Uterus (tissue), 2 donors: Measurements from ENCODE around the gene RRP1.
A peak's percentile ranks its signal among the peaks of the same experiment; 100 is the strongest.

Source experiments
- CTCF ChIP-seq, 4 experiments: fragments of 200-600 bp in 2 of 4; fragments of 450-650 bp in 2 of 4; sonication (generic) in 2 of 4; IDR thresholded peaks; one replicate each; pipeline ENCODE4 v1.5.1; 2016 to 2019; ENCODE audit warnings: antibody characterized with exemption in 4 of 4, mild to moderate bottlenecking in 2 of 4, moderate library complexity in 1 of 4
- POLR2A ChIP-seq, 2 donors: fragments of 450-650 bp; IDR thresholded peaks; one replicate each; pipeline ENCODE4 v1.6.1; 2016; ENCODE audit warnings: antibody characterized with exemption in 2 of 2, mild to moderate bottlenecking in 1 of 2, moderate library complexity in 1 of 2

DNA sequence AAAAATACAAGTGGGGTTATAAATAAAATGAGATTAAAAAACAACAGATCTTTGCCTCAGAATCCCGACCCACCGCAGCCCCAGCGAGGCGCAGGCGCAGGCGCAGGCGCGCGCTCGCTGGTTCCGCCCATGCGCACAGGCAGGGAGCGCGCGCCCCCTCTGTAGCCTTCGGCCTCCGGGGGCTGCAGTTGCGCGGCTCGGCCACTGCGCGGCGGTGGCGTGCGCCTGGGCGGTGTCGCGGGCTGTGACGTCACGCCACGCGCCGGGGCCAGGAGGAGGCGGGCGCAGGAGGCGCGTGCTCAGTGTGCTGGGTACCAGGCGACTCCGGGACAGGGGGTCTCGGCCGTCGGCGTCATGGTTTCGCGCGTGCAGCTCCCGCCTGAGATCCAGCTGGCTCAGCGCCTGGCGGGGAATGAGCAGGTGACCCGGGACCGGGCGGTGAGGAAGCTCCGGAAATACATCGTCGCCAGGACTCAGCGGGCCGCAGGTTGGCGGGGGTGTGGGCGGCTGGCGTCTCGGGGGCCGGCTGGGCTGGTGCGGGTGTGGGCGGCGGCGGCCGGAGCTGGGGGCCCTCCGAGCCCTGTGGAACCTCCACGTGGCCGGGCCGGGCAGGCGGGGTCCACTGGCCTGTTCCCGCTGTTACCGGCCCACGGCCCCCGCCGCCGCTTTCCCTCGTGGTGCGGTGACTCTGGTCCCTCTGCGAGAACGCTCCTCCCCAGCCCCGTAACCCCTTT is at the start of gene RRP1:
- TF ChIP-seq CTCF (IDR thresholded peaks at IDR 0.05) (peak; percentile 82 to 100 (median 100)), POLR2A (IDR thresholded peaks at IDR 0.05) (peak; percentile 71 to 78)
